HG02870 (cell line): ENCODE results near the gene DDX23.
"Not testable (repeated sequence)": the region's sequence is repeated elsewhere in the genome, so short reads cannot be mapped to it uniquely, and the experiment has no call there.

ENCODE experiments used
- ATAC-seq: cut with Tn5 transposase; IDR thresholded peaks from one replicate; pipeline ENCODE4 v1.9.1; 2021; ENCODE audit warnings: mild to moderate bottlenecking, moderate library complexity; ENCODE audit not compliant: unreplicated experiment

The DDX23 gene

GRCh38 chr12:48863291-48863690 is 11.3 kb upstream of the DDX23 start:
- no peak for ATAC-seq

GRCh38 chr12:48862760-48863159 is 10.8 kb upstream of the DDX23 start:
- ATAC-seq: no peak

GRCh38 chr12:48861111-48861510 is 9.1 kb upstream of the DDX23 start:
- no peak for ATAC-seq

- not testable (repeated sequence) for ATAC-seq
These were observed 8.3 kb upstream of the DDX23 start for GRCh38 chr12:48860236-48860635.

GRCh38 chr12:48859607-48860006 is 7.6 kb upstream of the DDX23 start:
- no peak for ATAC-seq

- ATAC-seq: no peak
These were observed 6.1 kb upstream of the DDX23 start for GRCh38 chr12:48858043-48858442.

GRCh38 chr12:48857278-48857994 is 5.5 kb upstream of the DDX23 start:
- ATAC-seq: no peak

- no peak for ATAC-seq
These were observed 4.4 kb upstream of the DDX23 start for GRCh38 chr12:48856379-48856778.

- ATAC-seq: not testable (repeated sequence)
These were observed 3.0 kb upstream of the DDX23 start for GRCh38 chr12:48854932-48855331.

- ATAC-seq: no peak
These were observed 2.5 kb upstream of the DDX23 start for GRCh38 chr12:48854488-48854887.

GRCh38 chr12:48852734-48853688 is 1.0 kb upstream of the DDX23 start:
- ATAC-seq: peak; percentile 40

GRCh38 chr12:48842021-48842420 is 9.9 kb downstream of the DDX23 start:
- ATAC-seq: not testable (repeated sequence)

GRCh38 chr12:48838048-48838447 is 13.9 kb downstream of the DDX23 start:
- no peak for ATAC-seq

GRCh38 chr12:48832321-48833060 is 19.5 kb downstream of the DDX23 start:
- ATAC-seq: no peak

- ATAC-seq: no peak
These were observed 20.7 kb downstream of the DDX23 start for GRCh38 chr12:48831257-48831656.

GRCh38 chr12:48828841-48829575 is 23.0 kb downstream of the DDX23 start:
- ATAC-seq: no peak

GRCh38 chr12:48828293-48828692 is 23.7 kb downstream of the DDX23 start:
- no peak for ATAC-seq

- no peak for ATAC-seq
These were observed 24.4 kb downstream of the DDX23 start for GRCh38 chr12:48827513-48828096.

- ATAC-seq: no peak
These were observed 24.9 kb downstream of the DDX23 start for GRCh38 chr12:48827026-48827425.

- ATAC-seq: no peak
These were observed 25.6 kb downstream of the DDX23 start for GRCh38 chr12:48826209-48826855.
